Activated CD4-positive, alpha-beta T cell treated with anti-CD3 and anti-CD28 coated beads, Interleukin-2, amount 50 U/mL, for 16 hours (primary cell): Measurements from ENCODE around the gene TPRN.

ENCODE experiments used
- DNase-seq: peaks from one replicate; pipeline ENCODE4 v3.0.0-alpha.2; 2020

The TPRN gene

GRCh38 chr9:137223078-137223970, 22.8 kb upstream of the TPRN start:
- peak; percentile 100 for DNase-seq

- DNase-seq, result no peak
Observed at GRCh38 chr9:137222190-137223077, 21.9 kb upstream of the TPRN start, which contains the start of gene RNF208. Gene RNF208, minus strand, starts transcription at chr9:137222240. Its CDS starts 1,028 bp downstream, at chr9:137221212.

- DNase-seq, result no peak
Observed at GRCh38 chr9:137221506-137222111, 21.1 kb upstream of the TPRN start.

GRCh38 chr9:137221095-137221505, 20.6 kb upstream of the TPRN start:
- DNase-seq, result no peak

- no peak for DNase-seq
Observed at GRCh38 chr9:137220317-137221094, 20.0 kb upstream of the TPRN start.

- no peak for DNase-seq
Observed at GRCh38 chr9:137219757-137220316, 19.3 kb upstream of the TPRN start.

- no peak for DNase-seq
Observed at GRCh38 chr9:137218754-137219271, 18.3 kb upstream of the TPRN start.

GRCh38 chr9:137218212-137218753, 17.7 kb upstream of the TPRN start:
- DNase-seq, result no peak

GRCh38 chr9:137217276-137218211, 17.0 kb upstream of the TPRN start:
- DNase-seq, result no peak

- DNase-seq, result no peak
Observed at GRCh38 chr9:137216188-137216965, 15.8 kb upstream of the TPRN start.

GRCh38 chr9:137215196-137215986, 14.8 kb upstream of the TPRN start:
- no peak for DNase-seq

GRCh38 chr9:137214620-137215019, 14.1 kb upstream of the TPRN start:
- no peak for DNase-seq

GRCh38 chr9:137213160-137214060, 12.9 kb upstream of the TPRN start:
- DNase-seq, result no peak

- DNase-seq, result no peak
Observed at GRCh38 chr9:137212520-137212919, 12.0 kb upstream of the TPRN start.

GRCh38 chr9:137211532-137211931, 11.0 kb upstream of the TPRN start:
- DNase-seq, result no peak

- no peak for DNase-seq
Observed at GRCh38 chr9:137206602-137207001, 6.1 kb upstream of the TPRN start.
